Osteocyte (in vitro differentiated cells): Measurements from ENCODE around the gene CAVIN1. TPM values are rescaled to one million over a fixed set of nuclear protein-coding genes. Genes with fewer than 3 reads are reported as not detected.

Experiments
- DNase-seq: peaks from one replicate; pipeline ENCODE4 v3.0.0; 2021; ENCODE audit warnings: mixed read lengths; ENCODE audit not compliant: unreplicated experiment; ENCODE audit errors: extremely low spot score
- H3K27ac Mint-ChIP-seq: one replicate; pipeline ENCODE4 v1.8.0; 2021; ENCODE audit warnings: mild to moderate bottlenecking, mixed read lengths; ENCODE audit not compliant: unreplicated experiment
- H3K27me3 Mint-ChIP-seq: one replicate; pipeline ENCODE4 v1.8.0; 2021; ENCODE audit warnings: mixed read lengths; ENCODE audit not compliant: unreplicated experiment
- H3K36me3 Mint-ChIP-seq: one replicate; pipeline ENCODE4 v1.8.0; 2021; ENCODE audit warnings: mixed read lengths; ENCODE audit not compliant: unreplicated experiment
- H3K4me1 Mint-ChIP-seq: one replicate; pipeline ENCODE4 v1.8.0; 2021; ENCODE audit warnings: mixed read lengths; ENCODE audit not compliant: unreplicated experiment
- H3K4me3 Mint-ChIP-seq: one replicate; pipeline ENCODE4 v1.8.0; 2021; ENCODE audit warnings: mild to moderate bottlenecking, moderate library complexity, mixed read lengths; ENCODE audit not compliant: unreplicated experiment
- H3K9me3 Mint-ChIP-seq: one replicate; pipeline ENCODE4 v1.8.0; 2021; ENCODE audit warnings: mixed read lengths; ENCODE audit not compliant: unreplicated experiment
- total RNA-seq: library from RNA; stranded (reverse); gene quantifications from 2 replicates; pipeline ENCODE4 v1.2.1, GENCODE V29; 2021
- TF ChIP-seq, protein P1 (sequence below): fragments of 200-600 bp; sonication (generic); IDR thresholded peaks from 2 replicates; pipeline ENCODE4 v1.5.0; 2021; ENCODE audit warnings: antibody characterized with exemption, mild to moderate bottlenecking, moderate library complexity

CAVIN1 gene
- total RNA-seq, 1 donor from 2014 or later, result 487 TPM

DNA sequence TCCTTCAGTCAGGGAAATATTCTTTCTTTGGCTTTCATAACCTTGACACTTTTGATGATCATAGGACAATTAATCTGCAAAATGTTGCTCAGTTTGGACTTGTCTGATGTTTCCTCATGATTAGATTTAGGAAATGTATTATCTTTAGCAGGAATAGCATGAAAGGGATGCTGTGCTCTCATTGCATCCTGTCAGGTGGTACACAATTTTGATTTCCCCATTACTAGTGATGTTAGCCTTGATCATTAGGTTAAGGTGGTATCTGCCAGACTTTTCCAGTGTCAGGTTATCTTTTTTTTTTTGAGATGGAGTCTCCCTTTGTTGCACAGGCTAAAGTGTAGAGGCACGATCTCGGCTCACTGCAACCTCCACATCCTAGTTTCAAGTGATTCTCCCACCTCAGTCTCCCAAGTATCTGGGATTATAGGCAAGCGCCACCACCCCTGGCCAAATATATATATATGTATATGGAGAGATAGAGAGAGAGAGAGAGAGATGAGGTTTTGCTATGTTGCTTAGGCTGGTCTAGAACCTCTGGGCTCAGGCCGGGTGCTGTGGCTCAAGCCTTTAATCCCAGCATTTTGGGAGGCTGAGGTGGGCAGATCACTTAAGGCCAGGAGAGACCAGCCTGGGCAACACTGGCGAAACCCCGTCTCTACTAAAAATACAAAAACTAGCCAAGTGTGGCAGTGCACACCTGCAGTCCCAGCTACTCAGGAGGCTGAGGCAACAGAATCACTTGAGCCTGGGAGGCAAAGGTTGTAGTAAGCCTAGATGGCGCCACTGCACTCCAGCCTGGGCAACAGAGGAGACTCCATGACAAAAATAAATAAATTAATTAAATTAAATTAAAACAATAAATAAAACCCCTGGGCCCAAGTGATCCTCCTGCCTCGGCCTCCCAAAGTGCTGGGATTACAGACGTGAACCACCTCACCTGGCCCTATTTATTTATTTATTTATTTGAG is 15.8 kb upstream of the CAVIN1 start:
- Mint-ChIP-seq H3K27ac (no peak overlapping the region), H3K4me1 (peaks cover 13% of the 10 kb centered on the region), H3K27me3 (no peaks in the 10 kb centered on the region), H3K9me3 (no peaks in the 10 kb centered on the region), H3K4me3 (no peak overlapping the region), H3K36me3 (no peaks in the 10 kb centered on the region)
- TF ChIP-seq, protein P1, sequence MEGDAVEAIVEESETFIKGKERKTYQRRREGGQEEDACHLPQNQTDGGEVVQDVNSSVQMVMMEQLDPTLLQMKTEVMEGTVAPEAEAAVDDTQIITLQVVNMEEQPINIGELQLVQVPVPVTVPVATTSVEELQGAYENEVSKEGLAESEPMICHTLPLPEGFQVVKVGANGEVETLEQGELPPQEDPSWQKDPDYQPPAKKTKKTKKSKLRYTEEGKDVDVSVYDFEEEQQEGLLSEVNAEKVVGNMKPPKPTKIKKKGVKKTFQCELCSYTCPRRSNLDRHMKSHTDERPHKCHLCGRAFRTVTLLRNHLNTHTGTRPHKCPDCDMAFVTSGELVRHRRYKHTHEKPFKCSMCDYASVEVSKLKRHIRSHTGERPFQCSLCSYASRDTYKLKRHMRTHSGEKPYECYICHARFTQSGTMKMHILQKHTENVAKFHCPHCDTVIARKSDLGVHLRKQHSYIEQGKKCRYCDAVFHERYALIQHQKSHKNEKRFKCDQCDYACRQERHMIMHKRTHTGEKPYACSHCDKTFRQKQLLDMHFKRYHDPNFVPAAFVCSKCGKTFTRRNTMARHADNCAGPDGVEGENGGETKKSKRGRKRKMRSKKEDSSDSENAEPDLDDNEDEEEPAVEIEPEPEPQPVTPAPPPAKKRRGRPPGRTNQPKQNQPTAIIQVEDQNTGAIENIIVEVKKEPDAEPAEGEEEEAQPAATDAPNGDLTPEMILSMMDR, result peak; percentile 54
- DNase-seq, result no peak

GRCh38 chr17:42436391-42436790 is 13.3 kb upstream of the CAVIN1 start:
- Mint-ChIP-seq H3K36me3 (no peaks in the 10 kb centered on the region), H3K27me3 (no peaks in the 10 kb centered on the region), H3K4me3 (peak overlapping the region; percentile 5), H3K27ac (peak overlapping the region; percentile 85), H3K9me3 (no peaks in the 10 kb centered on the region), H3K4me1 (peaks cover 23% of the 10 kb centered on the region)
- TF ChIP-seq, protein P1, result no peak
- no peak for DNase-seq

GRCh38 chr17:42431758-42432161 is 8.7 kb upstream of the CAVIN1 start:
- H3K36me3 Mint-ChIP-seq, result no peaks in the 10 kb centered on the region

GRCh38 chr17:42429726-42430447 is 6.8 kb upstream of the CAVIN1 start:
- TF ChIP-seq, protein P1, result no peak
- Mint-ChIP-seq H3K27me3 (no peaks in the 10 kb centered on the region), H3K27ac (no peak overlapping the region), H3K4me1 (peaks cover 34% of the 10 kb centered on the region), H3K9me3 (no peaks in the 10 kb centered on the region), H3K36me3 (no peaks in the 10 kb centered on the region), H3K4me3 (no peak overlapping the region)
- DNase-seq, result no peak

More at GRCh38 chr17:42431758-42432161, 8.7 kb upstream of the CAVIN1 start:
- no peak overlapping the region for H3K27ac Mint-ChIP-seq
- TF ChIP-seq, protein P1, result no peak
- H3K9me3 Mint-ChIP-seq, result no peaks in the 10 kb centered on the region
- no peaks in the 10 kb centered on the region for H3K27me3 Mint-ChIP-seq
- DNase-seq, result no peak
- no peak overlapping the region for H3K4me3 Mint-ChIP-seq
- H3K4me1 Mint-ChIP-seq, result peaks cover 43% of the 10 kb centered on the region
